ENCODE results near the gene OPTC.

OPTC gene

GRCh38 chr1:203504400-203505250, 10.7 kb downstream of the OPTC start:
- H3K36me3 ChIP-seq (ENCODE audit: insufficient read depth), result no peaks in the 10 kb centered on the region
- no peak overlapping the region for H3K27ac ChIP-seq
- no peaks in the 10 kb centered on the region for H3K79me2 ChIP-seq (ENCODE audit: insufficient read depth, low read depth)
- H3K4me3 ChIP-seq (IDR thresholded peaks at IDR 0.05; ENCODE audit: insufficient read depth, low read depth, low read length), result no peak overlapping the region
- TF ChIP-seq CTCF (conservative IDR thresholded peaks at IDR 0.05; ENCODE audit: low read depth, low read length), result peak; percentile 99
- H3K27me3 ChIP-seq (ENCODE audit: insufficient read depth, low read depth), result no peaks in the 10 kb centered on the region; the same call in 1 of the 2 replicates
- H3K4me1 ChIP-seq (ENCODE audit: low read depth, poor library complexity, severe bottlenecking), result no peaks in the 10 kb centered on the region
- no peak overlapping the region for H3K9ac ChIP-seq
- H4K20me1 ChIP-seq (ENCODE audit: insufficient read depth), result no peaks in the 10 kb centered on the region
- no peak overlapping the region; the same call in 1 of the 2 replicates for H2AFZ ChIP-seq (ENCODE audit: low read depth)
- no peak overlapping the region for H3K4me2 ChIP-seq

GRCh38 chr1:203505526-203506204, 11.7 kb downstream of the OPTC start:
- H3K27me3 ChIP-seq (ENCODE audit: insufficient read depth, low read depth), result no peaks in the 10 kb centered on the region; the same call in 1 of the 2 replicates
- no peak overlapping the region for H2AFZ ChIP-seq (ENCODE audit: low read depth)
- H3K9ac ChIP-seq, result no peak overlapping the region
- H4K20me1 ChIP-seq (ENCODE audit: insufficient read depth), result no peaks in the 10 kb centered on the region
- no peak overlapping the region for H3K27ac ChIP-seq
- H3K79me2 ChIP-seq (ENCODE audit: insufficient read depth, low read depth), result no peaks in the 10 kb centered on the region
- H3K36me3 ChIP-seq (ENCODE audit: insufficient read depth), result no peaks in the 10 kb centered on the region
- TF ChIP-seq CTCF (conservative IDR thresholded peaks at IDR 0.05; ENCODE audit: low read depth, low read length), result no peak
- H3K4me3 ChIP-seq (IDR thresholded peaks at IDR 0.05; ENCODE audit: insufficient read depth, low read depth, low read length), result no peak overlapping the region
- H3K4me2 ChIP-seq, result no peak overlapping the region
- no peaks in the 10 kb centered on the region for H3K4me1 ChIP-seq (ENCODE audit: low read depth, poor library complexity, severe bottlenecking)

- Histone ChIP-seq H3K4me1 (ENCODE audit: low read depth, poor library complexity, severe bottlenecking) (no peaks in the 10 kb centered on the region), H2AFZ (ENCODE audit: low read depth) (no peak overlapping the region), H3K4me3 (IDR thresholded peaks at IDR 0.05; ENCODE audit: insufficient read depth, low read depth, low read length) (no peak overlapping the region), H3K27me3 (ENCODE audit: insufficient read depth, low read depth) (no peaks in the 10 kb centered on the region; the same call in 1 of the 2 replicates), H4K20me1 (ENCODE audit: insufficient read depth) (no peaks in the 10 kb centered on the region), H3K9ac (no peak overlapping the region), H3K27ac (no peak overlapping the region), H3K36me3 (ENCODE audit: insufficient read depth) (no peaks in the 10 kb centered on the region), H3K79me2 (ENCODE audit: insufficient read depth, low read depth) (no peaks in the 10 kb centered on the region), H3K4me2 (no peak overlapping the region)
- no peak for TF ChIP-seq CTCF (conservative IDR thresholded peaks at IDR 0.05; ENCODE audit: low read depth, low read length)
These were observed 13.1 kb downstream of the OPTC start for GRCh38 chr1:203506858-203507626.

- H3K36me3 ChIP-seq (ENCODE audit: insufficient read depth), result no peaks in the 10 kb centered on the region
- H3K9ac ChIP-seq, result no peak overlapping the region
- no peaks in the 10 kb centered on the region for H3K27me3 ChIP-seq (ENCODE audit: insufficient read depth, low read depth)
- no peaks in the 10 kb centered on the region for H3K79me2 ChIP-seq (ENCODE audit: insufficient read depth, low read depth)
- H2AFZ ChIP-seq (ENCODE audit: low read depth), result no peak overlapping the region
- H4K20me1 ChIP-seq (ENCODE audit: insufficient read depth), result no peaks in the 10 kb centered on the region
- no peak for TF ChIP-seq CTCF (conservative IDR thresholded peaks at IDR 0.05; ENCODE audit: low read depth, low read length)
- no peak overlapping the region for H3K4me3 ChIP-seq (IDR thresholded peaks at IDR 0.05; ENCODE audit: insufficient read depth, low read depth, low read length)
- H3K4me2 ChIP-seq, result no peak overlapping the region
- H3K27ac ChIP-seq, result no peak overlapping the region
- no peaks in the 10 kb centered on the region for H3K4me1 ChIP-seq (ENCODE audit: low read depth, poor library complexity, severe bottlenecking)
These were observed 13.8 kb downstream of the OPTC start for GRCh38 chr1:203507759-203508158.

All from KMS-11 (cell line).